NCI-H2107 (cell line): ENCODE measurements around the gene NUP58.

ENCODE experiments used
- DNase-seq: peaks from one replicate; lab custom pipeline; 2025; lab: John Stamatoyannopoulos, UW

The NUP58 gene

GRCh38 chr13:25377244-25377962 is 76.0 kb downstream of the NUP58 start:
- DNase-seq = no peak

DNA sequence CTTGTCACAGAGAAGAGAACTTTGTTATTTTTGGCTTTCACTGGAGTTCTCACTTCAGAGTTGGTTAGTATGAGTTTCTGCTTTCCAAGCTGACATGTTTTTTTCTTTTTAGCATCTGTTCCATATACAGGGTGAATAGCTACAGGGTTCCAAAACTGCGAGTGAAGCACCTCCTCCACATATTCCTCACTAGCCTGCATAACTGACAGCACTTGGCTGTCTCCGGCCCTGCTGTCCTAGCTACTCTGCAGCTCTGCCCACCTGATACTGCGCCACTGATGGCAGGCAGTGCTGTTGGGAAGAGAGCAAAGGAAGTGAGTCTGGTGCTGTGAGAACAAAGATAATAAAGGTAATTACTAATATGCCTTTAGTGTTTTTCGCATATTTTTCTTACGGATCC is 77.1 kb downstream of the NUP58 start:
- no peak for DNase-seq

GRCh38 chr13:25379011-25379410 is 77.6 kb downstream of the NUP58 start:
- no peak for DNase-seq

DNA sequence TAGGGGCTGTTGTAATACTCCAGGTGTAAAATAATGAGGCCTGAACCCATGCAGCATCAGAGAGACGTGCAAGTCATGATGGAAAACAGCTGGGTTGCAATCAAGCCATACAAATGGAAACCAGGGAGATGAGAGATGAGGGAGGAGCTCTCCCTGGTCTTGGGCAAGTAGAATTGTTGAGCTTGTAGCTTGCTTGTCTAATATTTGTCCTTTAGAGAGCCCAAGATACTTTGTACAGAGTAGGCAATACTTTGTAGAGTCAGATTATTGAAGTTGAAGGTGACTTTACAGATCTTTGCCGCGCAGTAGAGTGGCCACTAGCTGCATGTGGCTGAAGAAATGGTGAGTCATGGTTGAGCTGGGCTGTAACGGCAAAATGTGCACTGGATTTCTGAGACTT is 78.7 kb downstream of the NUP58 start:
- no peak for DNase-seq

DNA sequence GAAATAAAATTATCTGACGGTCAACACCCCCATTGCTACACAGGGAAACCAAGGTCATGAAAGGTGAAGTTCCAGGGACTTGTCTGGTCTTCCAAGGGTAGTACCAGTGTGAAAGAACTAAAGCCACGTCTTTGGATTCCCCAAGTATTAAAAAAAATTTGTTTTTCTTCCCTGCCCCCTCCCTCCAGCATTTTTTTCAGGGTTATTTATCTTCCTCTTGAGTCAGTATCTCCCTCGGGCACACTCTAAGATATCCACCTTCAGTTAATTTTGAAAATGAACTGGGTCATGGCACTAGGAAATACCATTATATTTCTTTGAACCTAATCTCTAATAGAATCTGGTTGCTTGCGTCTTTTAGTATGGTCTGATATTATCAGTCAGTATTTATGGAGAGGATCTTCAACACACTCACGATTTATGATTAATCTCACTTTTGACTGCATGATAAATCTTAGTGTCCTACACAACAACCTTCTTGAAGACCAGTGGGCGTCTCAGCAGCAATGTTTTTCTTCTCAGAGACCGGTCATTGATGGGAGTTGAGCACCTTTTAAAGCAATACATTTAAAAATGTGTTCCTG is 79.4 kb downstream of the NUP58 start:
- DNase-seq = no peak

- no peak for DNase-seq
These were observed 83.5 kb downstream of the NUP58 start for GRCh38 chr13:25384758-25385410.

DNA sequence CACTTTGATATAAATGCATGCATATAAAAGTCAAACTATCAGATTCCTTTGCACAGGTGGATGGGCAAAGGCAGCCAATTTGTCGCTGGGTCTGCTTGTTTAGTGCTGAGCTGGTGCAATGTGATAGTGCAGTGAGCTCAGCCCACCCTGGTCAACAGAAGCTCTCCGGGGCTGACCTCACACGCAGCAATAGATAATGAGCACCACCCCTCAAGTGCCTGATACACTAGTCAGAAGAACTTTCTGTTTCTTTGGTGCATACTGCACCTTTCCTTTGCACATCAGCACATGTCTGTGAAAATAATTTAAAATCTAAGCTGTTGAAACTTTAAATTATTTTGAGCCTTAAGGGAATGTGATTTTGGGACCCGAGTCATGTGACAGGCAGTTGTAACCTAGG is 90.5 kb downstream of the NUP58 start:
- DNase-seq = no peak
